K562 (cell line): Measurements from ENCODE around the gene PTBP2.

Source experiments
- EZH2 ChIP-seq: IDR thresholded peaks from 2 replicates; pipeline ENCODE4 v1.6.1; 2012; ENCODE audit warnings: low read depth, mild to moderate bottlenecking, inconsistent platforms, low read length, borderline replicate concordance
- HNRNPK ChIP-seq: fragments of 200-400 bp; formaldehyde crosslinking; IDR thresholded peaks from one replicate; pipeline ENCODE4 v1.6.1; 2018; ENCODE audit warnings: mild to moderate bottlenecking, low read depth, low read length; ENCODE audit not compliant: poor library complexity, severe bottlenecking
- SMC3 ChIP-seq: conservative IDR thresholded peaks from 2 replicates; pipeline ENCODE4 v1.6.1; 2011; ENCODE audit warnings: low read depth, low read length, improper control_type of control experiment; ENCODE audit not compliant: insufficient read depth
- SOX6 ChIP-seq: fragments of 450-650 bp; IDR thresholded peaks from 2 replicates; pipeline ENCODE4 v1.6.1; 2014; ENCODE audit warnings: mild to moderate bottlenecking
- SPI1 ChIP-seq: IDR thresholded peaks from 2 replicates; pipeline ENCODE4 v1.6.1; 2011; ENCODE audit warnings: low read depth, low read length, control low read depth, borderline replicate concordance
- TEAD2 ChIP-seq: fragments of 450-650 bp; IDR thresholded peaks from 2 replicates; pipeline ENCODE4 v1.6.1; 2016; ENCODE audit warnings: missing genetic modification characterization, control low read depth, missing compliant biosample characterization
- TF ChIP-seq, protein P1 (sequence below), 2 experiments: IDR thresholded peaks; 2 replicates each; pipeline ENCODE4 v1.6.1; 2011; ENCODE audit warnings: borderline replicate concordance in 1 of 2, control low read depth in 1 of 2, low read depth in 1 of 2, low read length in 1 of 2, mild to moderate bottlenecking in 1 of 2, mixed read lengths in 1 of 2, moderate library complexity in 1 of 2; ENCODE audit not compliant: insufficient read depth in 1 of 2, insufficient read length in 1 of 2, poor library complexity in 1 of 2, severe bottlenecking in 1 of 2; ENCODE audit errors: extremely low read depth in 1 of 2

DNA sequence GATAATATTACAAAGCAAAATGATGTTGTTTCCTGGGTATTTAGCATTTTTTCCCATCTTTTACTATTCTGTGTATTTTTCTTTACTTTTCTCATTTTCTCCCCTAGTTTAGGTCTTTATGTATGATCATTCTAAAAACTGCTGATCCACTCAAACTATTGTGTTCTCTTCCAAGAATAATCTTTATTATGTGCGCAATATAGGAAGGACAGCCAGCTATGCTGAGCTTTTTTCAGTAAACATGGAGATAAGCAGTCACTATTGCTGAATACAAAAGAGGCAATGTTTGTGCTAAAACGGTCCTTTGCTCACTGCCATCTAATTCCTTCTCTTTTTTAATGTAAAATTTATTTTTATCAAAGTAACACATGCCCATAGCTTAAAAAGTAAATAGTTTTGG, 6.7 kb upstream of the PTBP2 start:
- TF ChIP-seq SOX6: no peak
- no peak for TF ChIP-seq HNRNPK
- TF ChIP-seq, protein P1, sequence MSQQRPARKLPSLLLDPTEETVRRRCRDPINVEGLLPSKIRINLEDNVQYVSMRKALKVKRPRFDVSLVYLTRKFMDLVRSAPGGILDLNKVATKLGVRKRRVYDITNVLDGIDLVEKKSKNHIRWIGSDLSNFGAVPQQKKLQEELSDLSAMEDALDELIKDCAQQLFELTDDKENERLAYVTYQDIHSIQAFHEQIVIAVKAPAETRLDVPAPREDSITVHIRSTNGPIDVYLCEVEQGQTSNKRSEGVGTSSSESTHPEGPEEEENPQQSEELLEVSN (IDR thresholded peaks at IDR 0.05; ENCODE audit: borderline replicate concordance in 1 of 2, extremely low read depth in 1 of 2, insufficient read depth in 1 of 2, insufficient read length in 1 of 2, low read depth in 1 of 2, low read length in 1 of 2, poor library complexity in 1 of 2, severe bottlenecking in 1 of 2): no peak
- no peak for TF ChIP-seq EZH2
- TF ChIP-seq SPI1: no peak
- TF ChIP-seq SMC3: no peak
- no peak for TF ChIP-seq TEAD2 (tag)
